ENCODE measurements around the gene ANKRD13B.

DNA sequence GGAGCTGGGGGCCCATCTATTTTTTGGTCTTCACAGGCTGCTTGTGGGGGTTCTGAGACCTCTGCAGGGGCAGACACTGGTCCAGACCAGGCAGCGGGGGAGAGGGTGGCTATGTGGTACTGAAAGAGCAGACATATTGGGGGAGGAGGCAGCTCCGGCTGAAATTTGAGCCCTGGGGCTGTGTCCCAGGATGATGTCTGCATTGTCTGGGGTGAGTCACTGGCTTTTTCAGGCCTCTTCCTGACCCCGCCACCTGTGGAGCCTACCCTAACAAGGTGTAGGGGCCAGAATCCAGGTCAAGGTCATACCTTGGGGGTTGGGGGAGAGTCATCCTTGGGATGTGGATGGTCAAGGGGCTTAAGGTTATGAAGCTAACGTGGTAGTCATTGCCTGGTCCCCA is 27.3 kb downstream of the ANKRD13B start:
- TF ChIP-seq ZNF202 (tag by site-specific recombination; IDR thresholded peaks at IDR 0.05; ENCODE audit: borderline replicate concordance), result no peak
- TF ChIP-seq, protein P1, sequence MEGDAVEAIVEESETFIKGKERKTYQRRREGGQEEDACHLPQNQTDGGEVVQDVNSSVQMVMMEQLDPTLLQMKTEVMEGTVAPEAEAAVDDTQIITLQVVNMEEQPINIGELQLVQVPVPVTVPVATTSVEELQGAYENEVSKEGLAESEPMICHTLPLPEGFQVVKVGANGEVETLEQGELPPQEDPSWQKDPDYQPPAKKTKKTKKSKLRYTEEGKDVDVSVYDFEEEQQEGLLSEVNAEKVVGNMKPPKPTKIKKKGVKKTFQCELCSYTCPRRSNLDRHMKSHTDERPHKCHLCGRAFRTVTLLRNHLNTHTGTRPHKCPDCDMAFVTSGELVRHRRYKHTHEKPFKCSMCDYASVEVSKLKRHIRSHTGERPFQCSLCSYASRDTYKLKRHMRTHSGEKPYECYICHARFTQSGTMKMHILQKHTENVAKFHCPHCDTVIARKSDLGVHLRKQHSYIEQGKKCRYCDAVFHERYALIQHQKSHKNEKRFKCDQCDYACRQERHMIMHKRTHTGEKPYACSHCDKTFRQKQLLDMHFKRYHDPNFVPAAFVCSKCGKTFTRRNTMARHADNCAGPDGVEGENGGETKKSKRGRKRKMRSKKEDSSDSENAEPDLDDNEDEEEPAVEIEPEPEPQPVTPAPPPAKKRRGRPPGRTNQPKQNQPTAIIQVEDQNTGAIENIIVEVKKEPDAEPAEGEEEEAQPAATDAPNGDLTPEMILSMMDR (tag by site-specific recombination; IDR thresholded peaks at IDR 0.05), result no peak
